Fibroblast of lung (primary cell): Measurements from ENCODE around the gene SNX32. TPM values are rescaled to one million over a fixed set of nuclear protein-coding genes. Genes with fewer than 3 reads are reported as not detected.

Experiments used
- DNase-seq, 2 donors: peaks; one replicate each; pipeline versions ENCODE4 v3.0.0 to v3.0.0-alpha.2; 2010; ENCODE audit warnings: low read depth in 2 of 2
- H2AFZ ChIP-seq: 2 replicates; pipeline ENCODE4 v1.5.1; 2012; ENCODE audit warnings: low read length, control low read depth, inconsistent platforms
- H3K27ac ChIP-seq: 2 replicates; pipeline ENCODE4 v1.5.1; 2011; ENCODE audit warnings: low read length, control low read depth; ENCODE audit not compliant: insufficient read depth
- H3K27me3 ChIP-seq: 2 replicates; pipeline ENCODE4 v1.5.1; 2011; ENCODE audit warnings: mild to moderate bottlenecking, low read length; ENCODE audit not compliant: control insufficient read depth, insufficient read depth
- H3K36me3 ChIP-seq: 2 replicates; pipeline ENCODE4 v1.5.1; 2011; ENCODE audit warnings: low read length; ENCODE audit not compliant: control insufficient read depth, insufficient read depth
- H3K4me1 ChIP-seq: 2 replicates; pipeline ENCODE4 v1.5.1; 2011; ENCODE audit warnings: low read length; ENCODE audit not compliant: control insufficient read depth, insufficient read depth; ENCODE audit errors: extremely low read depth
- H3K4me2 ChIP-seq: 2 replicates; pipeline ENCODE4 v1.5.1; 2011; ENCODE audit warnings: low read length, control low read depth; ENCODE audit not compliant: insufficient read depth; ENCODE audit errors: extremely low read depth
- H3K4me3 ChIP-seq, 4 experiments: fragments of 200-600 bp in 1 of 4; sonication (generic) in 1 of 4; replicated peaks in 1 of 4; 2 replicates each; pipeline ENCODE4 v1.5.1; 2011 to 2016; ENCODE audit warnings: low read length in 4 of 4, low read depth in 3 of 4, mild to moderate bottlenecking in 3 of 4, control low read depth in 2 of 4, inconsistent platforms in 1 of 4, mixed read lengths in 1 of 4; ENCODE audit not compliant: insufficient read depth in 1 of 4; ENCODE audit errors: control extremely low read depth in 1 of 4
- H3K79me2 ChIP-seq: 2 replicates; pipeline ENCODE4 v1.5.1; 2012; ENCODE audit warnings: mild to moderate bottlenecking, low read length, inconsistent platforms; ENCODE audit not compliant: control insufficient read depth, insufficient read depth
- H3K9ac ChIP-seq: 2 replicates; pipeline ENCODE4 v1.5.1; 2011; ENCODE audit warnings: mild to moderate bottlenecking, low read length, control low read depth; ENCODE audit not compliant: insufficient read depth
- H3K9me3 ChIP-seq: 2 replicates; pipeline ENCODE4 v1.5.1; 2012; ENCODE audit warnings: low read depth, low read length; ENCODE audit not compliant: control insufficient read depth, insufficient read depth
- H4K20me1 ChIP-seq: 2 replicates; pipeline ENCODE4 v1.5.1; 2011; ENCODE audit warnings: low read length; ENCODE audit not compliant: control insufficient read depth, insufficient read depth; ENCODE audit errors: extremely low read depth
- EZH2 ChIP-seq: IDR thresholded peaks from 2 replicates; pipeline ENCODE4 v1.5.1; 2012; ENCODE audit warnings: low read length, control low read depth, mild to moderate bottlenecking; ENCODE audit errors: missing control alignments
- polyA plus RNA-seq, 2 donors: library from polyadenylated mRNA; depleted of rRNA in 1 of 2; stranded (reverse) in 1 of 2; unstranded in 1 of 2; fragments of >200 nt; gene quantifications; 2 replicates each; pipeline ENCODE4 v1.2.1, GENCODE V29; 2011 to 2012; ENCODE audit warnings: missing spikeins in 1 of 2
- total RNA-seq: library from RNA; depleted of rRNA; stranded (reverse); fragments of >200 nt; gene quantifications from 2 replicates; pipeline ENCODE4 v1.2.1, GENCODE V29; 2014
- TF ChIP-seq, protein P1 (sequence below), 2 donors: IDR thresholded peaks in 1 of 2; conservative IDR thresholded peaks in 1 of 2; 1 replicate in 1 of 2; 2 replicates in 1 of 2; pipeline ENCODE4 v1.5.1; 2011 to 2012; ENCODE audit warnings: low read length in 2 of 2, control low read depth in 1 of 2, inconsistent platforms in 1 of 2, low read depth in 1 of 2, mild to moderate bottlenecking in 1 of 2

Gene SNX32
- total and polyA plus RNA-seq, 2 donors (not counting 1 experiment from before 2014, with no cell fraction given), result 0.33 to 3.1 TPM

DNA sequence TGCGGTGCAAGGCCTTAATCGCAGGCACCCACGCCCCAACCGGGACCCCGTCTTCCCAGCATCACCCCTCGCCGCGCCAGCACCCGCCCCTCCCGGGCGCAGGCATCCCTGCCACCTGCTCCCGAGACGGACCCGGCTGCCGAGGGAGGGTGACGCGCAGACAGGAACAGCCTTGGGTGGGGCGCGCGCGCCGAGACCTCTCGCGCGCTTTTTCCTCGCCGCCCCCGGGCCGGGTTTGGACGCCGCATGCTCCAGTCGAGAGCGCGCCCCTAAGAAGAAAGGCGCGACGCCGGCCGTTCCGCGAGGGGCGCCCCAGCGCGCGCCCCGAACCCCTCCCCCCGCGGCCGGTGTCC lies 23.7 kb downstream of the SNX32 start:
- peaks cover 47% of the 10 kb centered on the region for H3K36me3 ChIP-seq
- H2AFZ ChIP-seq, result no peak overlapping the region
- H3K9me3 ChIP-seq, result no peaks in the 10 kb centered on the region
- H3K27me3 ChIP-seq, result no peaks in the 10 kb centered on the region
- H3K9ac ChIP-seq, result peak overlapping the region; percentile 92
- peak overlapping the region; percentile 44 for H3K4me2 ChIP-seq
- H3K27ac ChIP-seq, result peak overlapping the region; percentile 86
- peaks cover 68% of the 10 kb centered on the region for H3K79me2 ChIP-seq
- no peak for TF ChIP-seq EZH2
- H3K4me3 ChIP-seq, result peak overlapping the region; percentile 95 to 99 (median 97)
- peaks cover 8% of the 10 kb centered on the region for H4K20me1 ChIP-seq
- H3K4me1 ChIP-seq, result peaks cover 32% of the 10 kb centered on the region
- no peak for DNase-seq

DNA sequence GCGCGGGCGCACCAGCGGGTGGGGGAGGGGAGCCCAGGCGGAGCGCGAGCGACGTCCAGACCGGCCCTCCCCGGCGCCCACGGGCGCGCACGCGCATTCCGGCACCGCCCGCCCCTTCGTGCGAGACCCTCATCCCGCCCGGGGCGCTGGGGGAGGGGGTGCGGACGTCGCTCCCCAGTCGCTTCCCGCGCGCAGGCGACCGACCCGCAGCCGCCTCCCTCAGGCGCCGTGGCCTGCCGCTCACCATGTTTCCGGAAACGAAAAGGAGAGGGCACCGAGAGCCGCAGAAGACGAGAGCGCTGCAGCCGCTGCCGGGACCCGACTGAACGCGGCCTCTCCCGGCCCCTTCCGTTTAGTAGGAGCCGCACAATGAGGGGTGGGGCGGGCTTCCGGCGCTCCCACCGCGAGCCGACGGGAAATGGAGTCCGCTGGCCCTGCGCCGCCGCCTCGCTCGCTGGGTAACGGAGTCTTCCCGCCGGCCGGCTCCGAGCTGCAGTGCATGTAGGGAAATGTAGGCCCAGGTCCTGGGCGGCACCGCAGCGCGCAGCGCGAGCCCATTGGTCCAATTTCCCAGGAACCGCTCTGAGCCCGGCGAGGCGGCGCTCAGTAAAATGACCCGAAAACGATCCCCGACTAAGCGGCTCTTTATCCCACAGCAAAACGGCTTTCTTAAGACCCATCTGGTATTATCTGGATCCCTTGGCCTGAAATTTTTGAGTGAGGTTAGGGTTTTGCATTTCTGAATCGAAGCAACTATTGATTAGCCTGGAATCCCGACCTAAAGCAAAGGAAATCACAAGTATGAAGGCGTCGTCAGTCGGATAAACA lies 24.3 kb downstream of the SNX32 start, which contains the start of gene CFL1:
Gene CFL1, minus strand, starts transcription at position 328 of the 828 bp plus-strand sequence. Its CDS starts 81 bp downstream, at position 247.
- peak; percentile 97 for DNase-seq
- peaks cover 46% of the 10 kb centered on the region for H3K36me3 ChIP-seq
- no peaks in the 10 kb centered on the region for H3K27me3 ChIP-seq
- H3K4me1 ChIP-seq, result peaks cover 32% of the 10 kb centered on the region
- peak within 1 kb of the TSS; percentile 98 for H3K27ac ChIP-seq
- H3K79me2 ChIP-seq, result peaks cover 72% of the 10 kb centered on the region
- peaks cover 8% of the 10 kb centered on the region for H4K20me1 ChIP-seq
- H2AFZ ChIP-seq, result no peak within 1 kb of the TSS
- TF ChIP-seq, protein P1, sequence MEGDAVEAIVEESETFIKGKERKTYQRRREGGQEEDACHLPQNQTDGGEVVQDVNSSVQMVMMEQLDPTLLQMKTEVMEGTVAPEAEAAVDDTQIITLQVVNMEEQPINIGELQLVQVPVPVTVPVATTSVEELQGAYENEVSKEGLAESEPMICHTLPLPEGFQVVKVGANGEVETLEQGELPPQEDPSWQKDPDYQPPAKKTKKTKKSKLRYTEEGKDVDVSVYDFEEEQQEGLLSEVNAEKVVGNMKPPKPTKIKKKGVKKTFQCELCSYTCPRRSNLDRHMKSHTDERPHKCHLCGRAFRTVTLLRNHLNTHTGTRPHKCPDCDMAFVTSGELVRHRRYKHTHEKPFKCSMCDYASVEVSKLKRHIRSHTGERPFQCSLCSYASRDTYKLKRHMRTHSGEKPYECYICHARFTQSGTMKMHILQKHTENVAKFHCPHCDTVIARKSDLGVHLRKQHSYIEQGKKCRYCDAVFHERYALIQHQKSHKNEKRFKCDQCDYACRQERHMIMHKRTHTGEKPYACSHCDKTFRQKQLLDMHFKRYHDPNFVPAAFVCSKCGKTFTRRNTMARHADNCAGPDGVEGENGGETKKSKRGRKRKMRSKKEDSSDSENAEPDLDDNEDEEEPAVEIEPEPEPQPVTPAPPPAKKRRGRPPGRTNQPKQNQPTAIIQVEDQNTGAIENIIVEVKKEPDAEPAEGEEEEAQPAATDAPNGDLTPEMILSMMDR (conservative IDR thresholded peaks at IDR 0.05 in 1 of 2, IDR thresholded peaks at IDR 0.05 in 1 of 2; ENCODE audit: low read depth in 1 of 2, low read length in 2 of 2), result no peak
- no peak for TF ChIP-seq EZH2
- H3K4me2 ChIP-seq, result peak within 1 kb of the TSS; percentile 98
- no peaks in the 10 kb centered on the region for H3K9me3 ChIP-seq
- peak within 1 kb of the TSS; percentile 95 to 99 (median 97) for H3K4me3 ChIP-seq
- H3K9ac ChIP-seq, result peak within 1 kb of the TSS; percentile 92

DNA sequence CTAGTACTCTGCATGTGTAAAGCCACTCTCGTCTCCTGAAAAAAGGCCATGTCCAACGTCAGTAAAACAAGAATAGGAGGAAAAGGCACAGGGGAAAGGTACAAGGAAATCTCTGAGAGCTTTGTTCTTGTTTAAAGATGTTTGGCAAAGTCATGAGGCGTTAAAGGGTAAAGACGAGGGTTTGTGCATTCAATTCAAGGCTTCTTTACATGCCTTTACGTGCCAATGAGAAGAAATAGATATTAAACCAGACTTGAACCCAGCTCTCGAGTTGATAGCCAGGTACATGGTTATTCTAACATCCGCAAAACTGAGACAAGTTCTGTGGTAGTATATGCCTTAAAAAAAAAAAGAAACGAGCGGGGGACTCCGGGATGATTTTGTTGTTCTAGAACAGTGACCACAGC lies 24.9 kb downstream of the SNX32 start:
- Histone ChIP-seq H3K79me2 (peaks cover 68% of the 10 kb centered on the region), H2AFZ (no peak overlapping the region), H3K27me3 (no peaks in the 10 kb centered on the region), H3K4me3 (peak overlapping the region; percentile 59 to 96 (median 76)), H3K36me3 (peaks cover 43% of the 10 kb centered on the region), H3K4me2 (peak overlapping the region; percentile 98), H3K4me1 (peaks cover 32% of the 10 kb centered on the region), H3K9ac (peak overlapping the region; percentile 58), H4K20me1 (peaks cover 6% of the 10 kb centered on the region), H3K9me3 (no peaks in the 10 kb centered on the region), H3K27ac (peak overlapping the region; percentile 98)
- no peak for DNase-seq
- TF ChIP-seq EZH2, result no peak
- TF ChIP-seq, protein P1 (conservative IDR thresholded peaks at IDR 0.05 in 1 of 2, IDR thresholded peaks at IDR 0.05 in 1 of 2; ENCODE audit: low read depth in 1 of 2, low read length in 2 of 2), result no peak
